Measurements from ENCODE around the gene GALNT13. TPM values are rescaled to one million over a fixed set of nuclear protein-coding genes. Genes with fewer than 3 reads are reported as not detected.

Gene GALNT13
- total RNA-seq, 1 donor from 2014 or later, result 0.19 TPM

DNA sequence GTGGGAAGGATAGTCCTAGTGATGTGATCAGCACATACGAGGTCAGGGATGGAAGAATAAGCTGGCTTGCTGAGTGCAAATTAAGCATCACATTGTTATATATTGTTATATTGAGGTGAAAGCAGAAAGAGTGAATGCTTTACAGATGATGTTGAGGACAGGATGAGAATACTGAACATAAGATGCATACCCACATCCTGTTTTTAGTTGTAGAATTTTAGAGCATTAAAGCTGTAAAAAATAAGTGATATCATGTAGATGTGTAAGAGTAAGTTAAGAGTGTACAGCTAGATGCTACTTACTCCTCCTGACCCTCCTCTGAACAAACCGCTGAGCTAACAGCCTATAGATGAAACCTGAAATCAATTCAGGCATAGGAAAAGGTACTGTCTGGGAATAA lies 555.7 kb downstream of the GALNT13 start:
- Histone ChIP-seq H3K4me3 (no peak overlapping the region), H3K9me3 (replicated peaks) (no peaks in the 10 kb centered on the region), H3K27ac (replicated peaks) (no peak overlapping the region), H3K36me3 (no peaks in the 10 kb centered on the region), H3K4me1 (peaks cover 8% of the 10 kb centered on the region), H3K27me3 (ENCODE audit: low read depth) (no peaks in the 10 kb centered on the region)
- intact Hi-C loops (cut with micrococcal nuclease), result no loop called here
- DNase-seq, result no peak
- TF ChIP-seq, protein P1, sequence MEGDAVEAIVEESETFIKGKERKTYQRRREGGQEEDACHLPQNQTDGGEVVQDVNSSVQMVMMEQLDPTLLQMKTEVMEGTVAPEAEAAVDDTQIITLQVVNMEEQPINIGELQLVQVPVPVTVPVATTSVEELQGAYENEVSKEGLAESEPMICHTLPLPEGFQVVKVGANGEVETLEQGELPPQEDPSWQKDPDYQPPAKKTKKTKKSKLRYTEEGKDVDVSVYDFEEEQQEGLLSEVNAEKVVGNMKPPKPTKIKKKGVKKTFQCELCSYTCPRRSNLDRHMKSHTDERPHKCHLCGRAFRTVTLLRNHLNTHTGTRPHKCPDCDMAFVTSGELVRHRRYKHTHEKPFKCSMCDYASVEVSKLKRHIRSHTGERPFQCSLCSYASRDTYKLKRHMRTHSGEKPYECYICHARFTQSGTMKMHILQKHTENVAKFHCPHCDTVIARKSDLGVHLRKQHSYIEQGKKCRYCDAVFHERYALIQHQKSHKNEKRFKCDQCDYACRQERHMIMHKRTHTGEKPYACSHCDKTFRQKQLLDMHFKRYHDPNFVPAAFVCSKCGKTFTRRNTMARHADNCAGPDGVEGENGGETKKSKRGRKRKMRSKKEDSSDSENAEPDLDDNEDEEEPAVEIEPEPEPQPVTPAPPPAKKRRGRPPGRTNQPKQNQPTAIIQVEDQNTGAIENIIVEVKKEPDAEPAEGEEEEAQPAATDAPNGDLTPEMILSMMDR (IDR thresholded peaks at IDR 0.05; ENCODE audit: borderline replicate concordance), result no peak

DNA sequence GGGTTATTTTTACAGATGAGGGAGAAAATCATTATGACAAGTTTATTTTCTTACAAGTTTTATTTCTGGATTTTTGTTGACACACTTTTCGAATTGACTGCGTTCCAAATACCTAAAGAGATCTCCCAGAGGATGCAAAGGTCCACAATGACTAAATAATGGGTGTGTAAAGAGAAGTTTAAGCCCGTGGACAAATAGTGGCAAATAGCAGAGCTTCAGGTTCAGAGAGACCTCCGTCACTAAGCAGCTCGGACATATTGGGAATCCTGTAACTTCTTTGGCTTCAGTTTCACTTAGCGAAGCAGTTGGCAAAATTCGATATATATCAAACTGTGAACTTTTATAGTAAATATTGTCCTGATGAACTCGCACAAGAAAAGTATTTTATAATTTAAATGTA lies 556.3 kb downstream of the GALNT13 start:
- peaks cover 8% of the 10 kb centered on the region for H3K4me1 ChIP-seq
- H3K27ac ChIP-seq (replicated peaks), result no peak overlapping the region
- DNase-seq, result no peak
- TF ChIP-seq, protein P1 (IDR thresholded peaks at IDR 0.05; ENCODE audit: borderline replicate concordance), result no peak
- no peaks in the 10 kb centered on the region for H3K36me3 ChIP-seq
- H3K9me3 ChIP-seq (replicated peaks), result no peaks in the 10 kb centered on the region
- intact Hi-C loops (cut with micrococcal nuclease), result no loop called here
- H3K4me3 ChIP-seq, result no peak overlapping the region
- H3K27me3 ChIP-seq (ENCODE audit: low read depth), result no peaks in the 10 kb centered on the region

DNA sequence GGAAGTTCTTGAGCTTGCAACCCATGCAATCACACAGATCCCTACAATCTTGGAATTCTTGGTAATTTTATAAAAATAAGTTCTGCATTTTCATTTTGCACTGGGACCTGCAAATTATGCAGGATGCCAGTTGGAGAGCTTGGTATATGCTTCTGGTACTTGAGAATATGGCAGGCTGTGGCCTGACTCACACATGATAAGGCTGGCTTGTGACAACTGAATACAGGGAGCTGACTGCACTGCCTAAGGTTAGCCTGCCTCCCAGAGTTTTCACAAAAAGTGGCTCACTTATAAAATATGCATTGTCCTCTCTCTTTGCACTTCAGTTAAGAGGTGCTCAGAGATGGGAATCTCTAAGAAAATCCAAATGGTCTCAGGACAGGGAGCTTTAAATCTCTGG lies 561.3 kb downstream of the GALNT13 start:
- H3K9me3 ChIP-seq (replicated peaks), result no peaks in the 10 kb centered on the region
- DNase-seq, result no peak
- no peak overlapping the region for H3K4me3 ChIP-seq
- TF ChIP-seq, protein P1 (IDR thresholded peaks at IDR 0.05; ENCODE audit: borderline replicate concordance), result no peak
- H3K27ac ChIP-seq (replicated peaks), result no peak overlapping the region
- no peaks in the 10 kb centered on the region for H3K4me1 ChIP-seq
- H3K36me3 ChIP-seq, result no peaks in the 10 kb centered on the region
- intact Hi-C loops (cut with micrococcal nuclease), result loop anchor here (10.0 kb wide), 1 partner anchor 792 kb away; no protein-coding TSS in a partner anchor
- H3K27me3 ChIP-seq (ENCODE audit: low read depth), result no peaks in the 10 kb centered on the region

DNA sequence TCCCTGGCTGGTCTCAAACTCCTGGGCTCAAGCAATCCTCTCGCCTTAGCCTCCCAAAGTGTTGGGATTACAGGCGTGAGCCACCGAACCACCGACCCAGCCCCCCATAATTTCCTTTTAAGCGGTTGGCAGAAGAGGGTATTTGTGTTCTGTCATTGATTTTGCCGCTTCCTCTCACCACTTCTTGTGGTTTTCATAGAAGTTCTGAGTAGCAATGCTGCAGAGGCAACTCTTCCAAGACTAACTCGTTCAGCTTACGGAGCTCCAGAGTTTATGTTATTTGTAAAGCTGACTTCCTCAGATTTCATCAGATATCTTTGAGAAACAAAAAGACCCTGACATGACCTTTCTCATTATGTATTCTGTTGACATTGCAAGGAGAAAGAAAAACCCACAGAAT lies 565.4 kb downstream of the GALNT13 start:
- TF ChIP-seq, protein P1 (IDR thresholded peaks at IDR 0.05; ENCODE audit: borderline replicate concordance), result no peak
- Histone ChIP-seq H3K9me3 (replicated peaks) (no peaks in the 10 kb centered on the region), H3K4me3 (no peak overlapping the region), H3K27me3 (ENCODE audit: low read depth) (no peaks in the 10 kb centered on the region), H3K4me1 (no peaks in the 10 kb centered on the region), H3K27ac (replicated peaks) (no peak overlapping the region), H3K36me3 (no peaks in the 10 kb centered on the region)
- intact Hi-C loops (cut with micrococcal nuclease), result loop anchor here (10.0 kb wide), 1 partner anchor 788 kb away; no protein-coding TSS in a partner anchor
- DNase-seq, result no peak

- H3K4me3 ChIP-seq, result no peak overlapping the region
- no peaks in the 10 kb centered on the region for H3K4me1 ChIP-seq
- no peaks in the 10 kb centered on the region for H3K36me3 ChIP-seq
- no peak for DNase-seq
- no peaks in the 10 kb centered on the region for H3K9me3 ChIP-seq (replicated peaks)
- no peak overlapping the region for H3K27ac ChIP-seq (replicated peaks)
- no peaks in the 10 kb centered on the region for H3K27me3 ChIP-seq (ENCODE audit: low read depth)
- intact Hi-C loops (cut with micrococcal nuclease), result loop anchor here (10.0 kb wide), 1 partner anchor 786 kb away; no protein-coding TSS in a partner anchor
- TF ChIP-seq, protein P1 (IDR thresholded peaks at IDR 0.05; ENCODE audit: borderline replicate concordance), result peak; percentile 30
These were observed 567.4 kb downstream of the GALNT13 start for GRCh38 chr2:154439156-154439555.
